Bronchial epithelial cell (primary cell): Measurements from ENCODE around the gene ZMYM4. TPM values are rescaled to one million over a fixed set of nuclear protein-coding genes. Genes with fewer than 3 reads are reported as not detected.
"Not testable (repeated sequence)": the region's sequence is repeated elsewhere in the genome, so short reads cannot be mapped to it uniquely, and the experiment has no call there.

Experiments used
- DNase-seq: peaks from one replicate; pipeline ENCODE4 v3.0.0-alpha.2; 2010; ENCODE audit warnings: low read depth
- FAIRE-seq: peaks from 2 replicates; lab custom pipeline; 2011; peaks lifted over from hg19 to GRCh38; lab: Jason Lieb, UNC
- H3K27me3 ChIP-seq: 2 replicates; pipeline ENCODE4 v1.5.1; 2011; ENCODE audit warnings: low read length; ENCODE audit not compliant: control insufficient read depth, insufficient read depth
- H3K36me3 ChIP-seq: 2 replicates; pipeline ENCODE4 v1.5.1; 2011; ENCODE audit warnings: low read length; ENCODE audit not compliant: control insufficient read depth, insufficient read depth
- H3K4me3 ChIP-seq: 2 replicates; pipeline ENCODE4 v1.5.1; 2011; ENCODE audit warnings: mild to moderate bottlenecking, low read depth, low read length, control low read depth
- CTCF ChIP-seq: IDR thresholded peaks from 2 replicates; pipeline ENCODE4 v1.5.1; 2011; ENCODE audit warnings: mild to moderate bottlenecking, moderate library complexity, low read length, control low read depth, inconsistent platforms; ENCODE audit not compliant: insufficient read depth, severe bottlenecking
- total RNA-seq: library from RNA; depleted of rRNA; stranded (reverse); fragments of >200 nt; gene quantifications from 2 replicates; pipeline ENCODE4 v1.2.1, GENCODE V29; 2014

Gene ZMYM4
- total RNA-seq, 1 donor from 2014 or later: 19.5 TPM

- Histone ChIP-seq H3K4me3 (no peak overlapping the region), H3K36me3 (peaks cover 6% of the 10 kb centered on the region), H3K27me3 (no peaks in the 10 kb centered on the region)
- no peak for TF ChIP-seq CTCF
- DNase-seq (no peak), FAIRE-seq (no peak)
Observed at GRCh38 chr1:35461966-35462651, 193.6 kb downstream of the ZMYM4 start.

- no peak for TF ChIP-seq CTCF
- peaks cover 6% of the 10 kb centered on the region for H3K36me3 ChIP-seq
- no peak for DNase-seq
- no peaks in the 10 kb centered on the region for H3K27me3 ChIP-seq
- no peak overlapping the region for H3K4me3 ChIP-seq
- no peak for FAIRE-seq
Observed at GRCh38 chr1:35463232-35463631, 194.7 kb downstream of the ZMYM4 start.

- FAIRE-seq, DNase-seq, H3K4me3 ChIP-seq, H3K36me3 ChIP-seq, H3K27me3 ChIP-seq: not testable (repeated sequence)
Observed at GRCh38 chr1:35463749-35464148, 195.2 kb downstream of the ZMYM4 start.

- DNase-seq: no peak
- H3K36me3 ChIP-seq: peaks cover 6% of the 10 kb centered on the region
- no peak for FAIRE-seq
- no peak for TF ChIP-seq CTCF
- no peak overlapping the region for H3K4me3 ChIP-seq
- no peaks in the 10 kb centered on the region for H3K27me3 ChIP-seq
Observed at GRCh38 chr1:35466120-35466519, 197.6 kb downstream of the ZMYM4 start.

GRCh38 chr1:35470977-35471613 is 202.6 kb downstream of the ZMYM4 start:
- Histone ChIP-seq H3K36me3 (no peaks in the 10 kb centered on the region), H3K4me3 (no peak overlapping the region), H3K27me3 (no peaks in the 10 kb centered on the region)
- DNase-seq (no peak), FAIRE-seq (no peak)
- TF ChIP-seq CTCF: no peak

Other genes with a start within 250 kb of the ZMYM4 start
- gene ZMYM6, start 236.8 kb upstream of the ZMYM4 start, total RNA-seq: 10.5 and 10.8 TPM in 2 replicates
- 21.0 and 23.2 TPM in 2 replicates for gene ZMYM1, start 189.3 kb upstream of the ZMYM4 start, total RNA-seq
- gene SFPQ, start 75.6 kb upstream of the ZMYM4 start, total RNA-seq: 147 and 275 TPM in 2 replicates